ENCODE results near the gene LMAN1L.
"Not testable (repeated sequence)": the region's sequence is repeated elsewhere in the genome, so short reads cannot be mapped to it uniquely, and the experiment has no call there.

Gene LMAN1L

DNA sequence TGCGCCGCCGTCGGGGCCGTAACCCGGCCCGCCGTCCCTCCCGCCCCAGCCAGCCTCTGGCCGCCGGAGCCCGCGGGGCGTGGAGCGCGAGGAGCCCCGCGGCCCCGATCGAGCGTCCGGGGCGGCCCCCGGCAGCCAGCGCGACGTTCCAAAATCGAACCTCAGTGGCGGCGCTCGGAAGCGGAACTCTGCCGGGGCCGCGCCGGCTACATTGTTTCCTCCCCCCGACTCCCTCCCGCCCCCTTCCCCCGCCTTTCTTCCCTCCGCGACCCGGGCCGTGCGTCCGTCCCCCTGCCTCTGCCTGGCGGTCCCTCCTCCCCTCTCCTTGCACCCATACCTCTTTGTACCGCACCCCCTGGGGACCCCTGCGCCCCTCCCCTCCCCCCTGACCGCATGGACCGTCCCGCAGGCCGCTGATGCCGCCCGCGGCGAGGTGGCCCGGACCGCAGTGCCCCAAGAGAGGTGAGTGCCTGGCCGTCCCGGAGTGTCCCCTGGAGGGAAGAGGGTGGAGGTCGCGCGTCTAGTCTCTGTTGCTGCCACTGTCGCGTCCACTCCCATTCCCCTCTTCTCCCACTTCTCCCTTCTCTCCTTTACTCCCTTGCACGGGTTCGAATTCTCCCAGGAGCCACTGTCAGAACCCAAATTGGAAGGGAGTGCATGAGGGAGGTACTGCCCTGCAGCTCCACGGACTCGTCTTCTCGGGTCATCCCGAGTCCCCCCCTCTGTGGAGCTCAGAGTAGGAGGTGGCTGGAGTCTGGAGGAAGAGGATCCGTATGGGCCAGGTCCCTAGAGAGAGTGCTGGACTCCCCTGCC lies 30.2 kb upstream of the LMAN1L start:
- DNase-seq = no peak

DNA sequence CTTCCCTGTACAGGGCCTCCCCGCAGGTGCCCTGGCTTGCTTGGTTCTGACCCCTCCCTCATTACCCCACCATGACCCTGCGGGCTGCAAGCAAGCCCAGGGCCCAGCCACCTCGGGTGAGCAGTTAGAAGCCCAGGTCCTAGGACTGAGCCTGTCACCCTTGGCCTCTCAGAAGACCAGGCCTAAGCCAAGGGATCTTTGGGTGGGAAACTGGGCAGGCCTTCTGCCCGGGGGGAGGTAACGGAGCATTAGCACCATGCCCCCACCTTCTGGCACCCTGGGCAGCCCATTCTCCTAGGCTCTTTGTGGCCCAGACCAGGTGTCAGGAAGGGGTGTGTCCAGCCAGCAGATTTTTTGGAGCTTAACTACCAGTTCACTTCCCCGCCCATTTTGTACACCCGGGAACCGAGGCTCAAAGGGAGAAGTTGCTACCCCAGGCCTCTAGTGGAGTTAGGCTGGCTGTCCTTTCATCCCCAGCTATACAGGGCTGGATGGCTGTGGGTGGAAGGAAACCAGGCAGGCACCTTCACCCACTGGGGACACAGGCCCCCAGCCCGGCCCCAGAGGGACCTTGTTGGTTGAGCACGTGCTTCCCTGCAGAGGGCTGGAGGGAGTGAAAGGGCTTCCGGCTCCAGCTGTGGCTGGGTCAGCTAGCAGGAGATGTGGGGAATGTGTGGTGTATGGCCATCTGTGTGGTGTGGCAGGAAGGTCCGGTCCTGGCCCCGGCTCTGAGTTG lies 29.4 kb upstream of the LMAN1L start:
- DNase-seq = no peak

DNA sequence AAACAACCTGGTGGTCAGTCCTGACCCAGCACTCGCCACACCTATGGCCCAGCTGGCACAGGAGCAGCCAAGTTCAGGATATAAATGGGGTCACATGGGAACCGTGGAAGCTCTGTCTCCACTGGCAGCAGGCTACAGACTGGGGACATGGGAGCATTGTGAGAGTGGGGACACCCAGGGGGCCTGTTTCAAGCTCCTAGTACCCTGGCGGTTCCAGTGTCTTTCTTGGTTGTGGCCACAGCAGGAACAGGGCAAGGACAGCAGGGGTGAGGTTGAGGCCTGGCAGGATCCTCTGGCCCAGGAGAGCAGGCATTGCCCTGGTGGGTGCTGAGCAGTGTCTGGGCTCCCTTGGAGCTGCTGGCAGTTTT lies 28.8 kb upstream of the LMAN1L start:
- no peak for DNase-seq

GRCh38 chr15:74784426-74785193 lies 28.0 kb upstream of the LMAN1L start:
- no peak for DNase-seq

DNA sequence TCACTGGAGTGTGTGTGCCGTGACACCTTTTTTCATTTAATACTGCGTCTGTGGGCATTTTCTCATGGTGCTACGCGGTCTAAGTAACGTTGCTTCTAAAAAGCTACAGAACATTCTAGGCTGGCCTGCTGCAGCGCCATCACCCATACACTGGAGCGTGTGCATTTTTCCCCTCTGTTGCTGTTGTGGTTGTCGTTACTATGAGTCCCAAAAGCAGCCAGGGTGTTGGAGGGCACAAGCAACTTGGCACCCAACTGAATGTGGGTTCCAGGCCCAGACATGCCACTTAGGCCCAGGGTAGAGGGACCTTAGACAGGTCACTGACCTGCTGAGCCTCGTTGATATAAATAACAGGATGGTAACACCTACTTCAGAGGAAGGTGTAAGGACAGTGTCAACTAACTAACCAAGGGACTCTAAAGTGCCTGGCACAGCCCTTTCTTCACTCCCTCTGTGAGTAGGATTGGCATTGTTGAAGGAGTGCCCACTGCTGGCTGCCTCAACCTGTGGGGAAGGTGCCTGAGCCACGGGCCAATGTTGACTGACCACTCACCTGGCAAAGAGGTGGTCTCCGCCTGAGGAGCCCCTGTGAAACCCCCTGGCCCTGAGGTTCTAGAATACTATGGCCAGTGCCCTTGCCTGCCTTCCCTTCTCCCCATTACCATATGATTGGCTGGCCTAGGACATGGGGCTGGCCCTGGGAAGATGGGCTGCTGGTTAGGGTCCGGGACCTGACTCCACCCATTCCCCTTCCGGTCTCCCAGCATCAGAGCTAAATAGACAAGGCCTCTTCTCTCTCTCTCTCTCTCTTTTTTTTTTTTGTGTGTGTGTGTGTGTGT lies 27.2 kb upstream of the LMAN1L start:
- DNase-seq = no peak

DNA sequence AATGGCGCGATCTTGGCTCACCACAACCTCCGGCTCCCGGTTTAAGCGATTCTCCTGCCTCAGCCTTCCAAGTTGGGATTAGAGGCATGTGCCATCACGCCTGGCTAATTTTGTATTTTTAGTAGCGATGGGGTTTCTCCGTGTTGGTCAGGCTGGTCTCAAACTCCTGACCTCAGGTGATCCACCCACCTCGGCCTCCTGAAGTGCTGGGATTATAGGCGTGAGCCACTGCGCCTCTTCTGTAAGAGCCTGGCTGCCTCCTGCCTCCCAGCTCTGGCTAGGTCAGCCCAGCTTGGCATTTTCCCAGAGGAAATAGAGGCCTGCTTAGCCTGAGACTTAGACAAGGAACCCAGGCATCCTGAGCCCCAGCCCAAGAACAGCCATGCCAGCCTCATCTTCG lies 26.6 kb upstream of the LMAN1L start:
- DNase-seq = not testable (repeated sequence)

GRCh38 chr15:74786551-74787165 lies 26.0 kb upstream of the LMAN1L start:
- DNase-seq = no peak

GRCh38 chr15:74787251-74788041 lies 25.2 kb upstream of the LMAN1L start:
- peak; percentile 68 for DNase-seq

- DNase-seq = no peak
These were observed 24.5 kb upstream of the LMAN1L start for GRCh38 chr15:74788042-74788682.

- no peak for DNase-seq
These were observed 23.9 kb upstream of the LMAN1L start for GRCh38 chr15:74788683-74789151.

DNA sequence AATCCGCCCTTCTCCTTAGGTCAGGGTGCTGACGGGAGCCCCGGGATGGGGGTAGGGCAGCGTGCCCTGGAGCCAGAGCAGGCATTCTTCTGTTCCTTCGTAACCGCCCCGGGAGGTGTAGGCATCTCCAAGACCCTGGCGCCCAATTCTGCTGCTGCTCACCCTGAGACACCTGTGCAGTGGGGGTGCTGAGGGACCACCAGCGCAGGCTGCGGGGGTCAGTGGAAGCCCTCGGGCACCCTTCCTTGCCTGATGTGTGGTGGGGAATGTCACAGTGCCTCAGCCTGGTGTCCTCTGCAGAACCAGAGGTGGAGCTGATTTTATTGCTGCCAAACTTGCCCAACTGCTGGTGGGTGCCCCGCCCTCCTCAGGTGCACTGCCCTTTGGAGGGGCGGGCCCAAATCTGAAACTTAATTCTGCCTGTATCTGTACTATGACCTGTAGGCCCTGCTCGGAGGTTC lies 23.4 kb upstream of the LMAN1L start:
- no peak for DNase-seq

GRCh38 chr15:74789741-74790079 lies 22.9 kb upstream of the LMAN1L start:
- DNase-seq = no peak

DNA sequence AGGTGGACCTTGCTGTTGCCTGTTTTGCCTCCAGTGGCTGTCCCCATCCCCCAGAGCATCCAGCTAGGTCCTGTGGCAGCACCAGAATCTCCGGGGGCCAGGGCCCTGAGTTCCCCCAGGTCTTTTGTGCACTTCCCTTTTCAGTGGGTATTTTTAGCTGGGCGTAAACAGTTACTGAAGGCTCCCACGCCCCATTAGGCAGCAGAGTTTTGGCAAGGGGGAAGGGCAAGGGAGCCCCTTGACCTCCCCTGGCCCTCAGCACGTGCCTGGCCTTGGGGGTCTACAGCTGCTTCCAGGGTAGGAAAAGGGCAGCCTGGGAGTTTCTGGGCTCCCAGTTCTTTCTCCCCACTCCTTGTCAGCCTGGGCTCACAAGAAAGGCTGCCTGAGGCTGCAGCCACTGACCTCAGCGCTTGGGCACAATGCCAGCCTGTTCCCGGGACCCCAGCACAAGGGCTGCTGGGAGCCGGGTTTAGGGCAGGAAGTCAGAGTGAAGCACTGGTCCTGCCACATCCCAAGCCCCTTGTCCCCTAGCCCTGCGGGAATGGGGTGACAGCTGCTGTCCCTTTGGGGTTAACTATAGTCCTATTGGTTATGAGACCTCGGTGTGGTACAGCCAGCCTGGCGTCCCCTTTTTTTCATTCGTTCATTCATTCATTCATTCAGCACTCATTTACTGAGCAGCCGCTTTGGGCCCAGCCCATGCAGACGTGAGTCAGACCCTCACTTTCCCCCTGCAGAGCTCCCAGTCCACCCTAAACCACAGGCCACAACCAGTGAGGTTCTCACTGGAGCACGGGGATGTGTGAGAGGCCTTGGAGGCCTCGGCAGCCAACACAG lies 22.3 kb upstream of the LMAN1L start:
- peak; percentile 75 for DNase-seq

- DNase-seq = no peak
These were observed 21.6 kb upstream of the LMAN1L start for GRCh38 chr15:74791007-74791406.

- DNase-seq = no peak
These were observed 21.0 kb upstream of the LMAN1L start for GRCh38 chr15:74791667-74792066.

DNA sequence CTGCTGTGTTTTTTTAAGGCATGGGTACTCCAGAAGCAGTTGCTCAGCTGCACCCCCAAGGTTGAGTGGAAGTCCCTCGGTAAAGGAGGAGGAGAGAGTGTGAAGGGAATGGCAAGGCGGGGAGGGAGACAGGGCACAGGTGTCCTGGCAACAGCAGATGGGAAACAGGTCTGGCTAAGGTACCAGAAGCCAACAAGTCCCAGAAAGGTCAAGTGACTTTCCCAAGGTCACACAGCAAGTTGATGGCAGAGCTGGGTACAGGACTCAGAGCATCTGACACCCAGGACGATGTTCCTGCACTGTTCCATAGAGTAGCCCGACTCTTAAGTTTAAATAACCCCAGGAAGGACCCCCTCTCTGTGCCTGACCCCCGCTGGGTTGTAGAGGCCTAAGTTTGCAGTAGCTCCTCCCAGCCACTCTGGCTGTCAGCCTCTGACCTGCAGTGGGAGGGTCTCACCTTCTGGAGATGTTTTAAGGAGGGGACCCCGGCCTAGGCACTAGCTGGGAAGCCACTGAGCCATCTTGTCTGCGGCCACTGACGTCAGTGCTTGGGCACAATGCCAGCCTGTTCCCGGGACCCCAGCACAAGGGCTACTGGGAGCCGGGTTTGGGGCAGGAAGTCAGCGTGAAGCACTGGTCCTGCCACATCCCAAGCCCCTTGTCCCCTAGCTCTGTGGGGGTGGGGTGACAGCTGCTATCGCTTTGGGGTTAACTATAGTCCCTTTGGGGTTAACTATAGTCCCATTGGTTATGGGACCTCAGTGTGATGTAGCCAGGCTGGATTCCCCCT lies 20.2 kb upstream of the LMAN1L start:
- DNase-seq = no peak

DNA sequence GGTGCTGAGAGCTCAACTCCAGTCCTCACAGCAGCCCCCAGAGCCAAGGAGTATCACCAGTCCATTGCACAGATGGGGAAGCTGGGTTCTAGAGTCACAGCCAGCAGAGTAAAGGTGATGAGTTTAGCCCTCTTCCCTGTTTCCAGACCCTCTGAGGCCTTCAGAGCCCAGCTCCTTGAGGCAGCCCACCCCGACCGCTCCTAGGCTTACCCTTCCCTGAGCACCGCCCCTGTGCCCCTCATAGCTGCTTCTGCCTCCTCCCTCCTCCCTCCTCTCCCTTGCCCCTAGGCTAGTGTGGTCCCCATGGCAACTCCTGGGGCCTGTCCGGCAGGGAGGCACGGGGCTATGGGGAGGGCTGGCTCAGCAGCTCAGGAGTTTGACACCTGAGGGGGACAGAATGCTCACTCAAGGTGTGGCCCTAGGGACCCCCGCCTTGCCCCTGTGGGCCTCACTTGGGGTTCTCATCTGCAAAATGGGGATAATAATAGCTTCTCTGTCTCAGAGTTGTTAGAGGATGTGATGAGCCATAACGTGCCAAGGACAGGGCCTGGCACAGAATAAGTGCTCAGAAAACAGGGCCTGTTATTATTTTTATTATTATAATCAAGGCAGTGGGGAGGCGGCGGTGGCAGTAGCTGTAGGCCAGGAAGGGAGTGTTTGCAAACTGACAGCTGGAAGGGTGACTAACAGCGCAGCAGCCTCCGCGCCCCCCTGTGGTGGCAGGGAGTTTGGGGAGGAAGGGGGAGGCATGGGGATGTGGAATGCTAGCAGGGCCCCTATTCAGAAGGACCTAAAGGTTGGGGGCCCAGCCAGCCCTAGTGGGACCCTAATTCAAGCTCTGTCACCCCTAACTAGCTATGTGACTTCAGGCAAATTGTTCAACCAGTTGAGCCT lies 19.3 kb upstream of the LMAN1L start:
- no peak for DNase-seq
